CD4-positive, alpha-beta T cell treated with Interleukin-6 at 100 ng/mL for 8 hours (primary cell): Measurements from ENCODE around the gene SCYL1.

ENCODE experiments used
- DNase-seq: peaks from one replicate; pipeline ENCODE4 v3.0.0-alpha.2; 2020; ENCODE audit warnings: mixed read lengths, low spot score

SCYL1 gene

GRCh38 chr11:65524741-65525545 lies at the start of gene SCYL1:
Gene SCYL1 (plus strand): TSS chr11:65525083. CDS start chr11:65525154, 71 bp downstream.
- DNase-seq = peak; percentile 83

DNA sequence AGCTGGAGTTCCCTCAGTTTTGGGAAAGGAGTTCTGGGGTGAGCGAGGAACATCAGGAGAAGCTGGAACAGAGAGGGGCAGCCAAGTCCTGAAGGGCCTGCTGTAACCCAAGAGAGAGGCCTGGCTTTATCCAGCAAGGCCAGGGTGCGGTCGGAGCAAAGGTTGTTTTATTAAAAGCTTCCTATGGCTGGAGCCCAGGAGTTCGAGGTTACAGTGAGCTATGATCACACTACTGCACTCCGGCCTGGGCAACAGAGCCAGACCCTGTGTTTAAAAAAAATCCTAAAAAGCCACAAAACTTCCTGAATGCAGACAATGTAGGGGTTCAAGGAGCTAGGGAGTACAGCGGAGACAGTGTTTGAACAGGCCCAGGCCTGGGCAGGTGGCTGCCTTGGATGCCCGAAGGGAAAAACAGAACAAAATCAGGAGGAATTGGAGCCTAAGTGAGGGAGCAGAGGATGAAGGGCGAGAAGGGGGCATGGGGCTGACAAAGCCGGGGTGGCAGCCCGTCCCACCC lies 48.2 kb upstream of the SCYL1 start:
- DNase-seq = no peak

DNA sequence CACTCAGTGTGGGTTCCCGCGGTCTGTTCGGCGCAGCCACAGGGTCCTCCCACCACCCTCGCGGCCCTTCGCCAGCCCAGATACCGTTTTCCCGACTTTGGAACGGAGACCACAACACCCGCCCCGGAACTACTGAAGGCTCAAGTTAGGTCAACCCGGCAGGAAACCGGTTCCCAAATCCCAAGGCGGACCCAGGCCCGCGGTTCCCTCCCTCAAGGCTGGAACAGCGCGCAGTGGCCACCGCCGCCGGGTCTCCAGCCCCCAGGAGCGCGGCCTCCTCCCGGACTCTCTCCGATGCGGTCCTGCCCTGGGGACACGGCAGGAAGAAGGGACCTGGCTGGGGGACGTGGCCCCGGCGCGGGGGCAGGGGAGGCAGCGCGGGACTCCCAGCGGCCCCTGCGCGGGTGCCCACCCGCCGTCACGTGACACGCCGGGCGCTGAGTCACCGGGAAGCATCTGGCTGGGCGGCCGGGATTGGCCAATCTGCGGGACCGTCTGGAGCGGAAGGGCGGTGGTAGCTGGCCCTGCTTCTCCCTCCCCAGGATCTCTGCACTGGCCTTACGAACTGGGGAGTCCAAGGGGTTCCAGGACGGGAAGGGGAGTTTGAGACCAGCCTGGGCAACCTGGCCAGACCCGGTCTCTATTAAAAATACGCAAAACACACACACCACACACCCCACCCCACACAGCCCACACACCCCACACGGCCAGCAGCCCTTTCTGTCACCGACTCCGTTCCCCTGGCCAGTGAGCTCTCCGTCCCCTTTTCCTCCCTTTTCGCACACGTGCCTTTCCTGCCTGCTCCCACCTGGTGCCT lies 47.5 kb upstream of the SCYL1 start:
- peak; percentile 87 for DNase-seq

DNA sequence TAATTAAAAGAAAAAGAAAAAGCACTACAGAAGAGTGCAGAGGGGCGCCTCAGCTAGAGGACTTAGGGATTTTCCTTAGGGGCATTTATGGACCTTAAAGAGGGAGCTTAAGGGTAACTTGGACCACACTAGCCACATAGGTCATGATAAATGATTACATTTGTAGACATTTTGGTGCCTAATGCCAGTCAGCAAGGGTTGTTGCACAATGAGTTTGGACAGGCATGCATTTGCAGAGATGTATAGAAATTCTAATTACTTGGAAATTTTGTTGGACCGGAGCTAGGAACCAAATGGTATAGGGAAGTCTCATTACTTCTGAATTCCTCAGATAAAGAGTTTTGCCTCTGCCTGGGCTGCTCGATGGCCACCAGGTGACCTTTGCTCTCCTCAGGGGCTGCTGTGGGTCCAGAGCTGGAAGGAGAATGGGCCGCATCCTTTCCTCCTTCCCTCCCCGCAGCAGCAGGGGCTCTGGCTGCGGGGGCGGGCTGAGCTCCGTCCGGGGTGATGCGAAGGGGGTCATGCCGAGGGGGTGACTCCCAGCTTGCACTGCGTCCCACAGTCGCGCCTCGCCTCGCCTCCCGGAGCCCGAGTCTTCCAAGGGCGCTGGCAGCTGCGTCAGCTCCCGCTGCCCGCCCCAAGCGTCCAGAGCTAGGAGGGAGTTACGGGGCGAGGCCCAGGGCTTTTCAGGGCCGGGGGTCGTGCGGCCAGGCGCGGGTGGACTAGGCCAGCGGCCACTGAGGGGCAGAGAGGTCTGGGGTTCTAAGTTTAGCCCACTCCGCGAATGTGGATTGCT lies 46.3 kb upstream of the SCYL1 start:
- no peak for DNase-seq

- DNase-seq = no peak
Observed at GRCh38 chr11:65479184-65480145, 45.4 kb upstream of the SCYL1 start.

DNA sequence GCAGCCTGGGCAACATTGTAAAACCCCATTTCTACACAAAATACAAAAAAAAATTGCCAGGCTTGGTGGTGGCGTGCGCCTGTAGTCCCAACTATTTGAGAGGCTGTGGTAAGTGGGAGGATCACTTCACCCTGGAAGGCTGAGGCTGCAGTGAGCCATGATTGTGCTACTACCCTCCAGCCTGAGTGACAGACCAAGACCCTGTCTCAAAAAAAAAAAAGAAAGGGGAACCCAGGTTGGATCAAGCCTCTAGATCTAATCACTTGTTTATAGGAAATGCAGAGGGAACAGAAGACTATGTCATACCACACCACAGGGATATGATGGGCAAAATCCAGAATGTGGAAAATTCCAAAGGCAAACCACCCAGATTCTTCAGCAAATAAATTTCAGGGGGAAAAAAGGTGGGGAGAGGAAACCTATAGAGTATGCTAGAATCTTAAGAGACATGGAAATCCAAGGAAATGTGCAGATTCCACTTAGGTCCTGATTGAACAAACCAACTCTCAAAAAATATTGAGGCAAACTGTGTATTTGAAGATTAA lies 42.5 kb upstream of the SCYL1 start:
- DNase-seq = no peak

GRCh38 chr11:65485920-65486219 lies 39.0 kb upstream of the SCYL1 start:
- DNase-seq = no peak

DNA sequence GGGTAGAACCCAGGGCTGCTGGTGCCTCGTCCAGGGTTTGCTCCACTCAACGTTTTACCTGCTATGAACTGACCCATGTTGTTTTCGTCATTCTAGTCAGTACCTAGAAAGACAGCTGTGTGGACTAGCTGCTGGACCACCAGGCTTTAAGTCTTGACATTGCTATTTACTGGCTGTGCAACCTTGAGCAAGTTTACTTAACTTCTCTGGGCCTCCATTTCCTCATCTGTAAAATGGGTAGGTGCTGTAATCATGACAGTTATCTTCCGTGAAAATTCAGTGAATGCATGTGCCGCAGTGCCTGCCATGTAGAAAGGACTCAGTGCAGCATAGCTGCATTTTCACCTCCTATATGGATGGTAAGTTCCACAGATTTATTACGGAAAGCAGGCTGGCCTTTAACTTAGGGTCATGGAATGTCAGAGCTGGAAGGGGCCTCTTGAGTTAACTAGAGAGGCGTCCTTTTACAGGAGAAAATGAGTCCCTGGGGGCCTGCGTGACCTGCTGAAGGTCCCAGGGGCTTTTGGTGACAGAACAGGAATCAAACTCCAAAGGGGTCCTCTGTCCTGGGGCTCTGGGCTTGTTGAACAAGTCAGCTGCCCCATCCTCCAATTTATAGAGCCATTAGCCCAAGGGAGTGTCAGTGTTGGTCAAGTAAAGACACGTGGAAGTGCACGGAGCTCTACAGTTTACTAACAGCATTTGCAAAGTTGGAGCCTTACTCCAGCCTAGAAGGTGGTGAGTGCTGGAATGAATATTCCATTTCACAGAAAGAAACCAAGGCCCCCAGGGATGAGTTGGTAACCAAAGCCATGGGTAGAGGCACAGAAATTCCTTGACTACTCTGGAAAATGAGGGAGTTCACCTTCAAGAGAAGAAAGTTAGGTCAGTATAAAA lies 38.1 kb upstream of the SCYL1 start:
- no peak for DNase-seq

- DNase-seq = no peak
Observed at GRCh38 chr11:65487467-65488272, 37.2 kb upstream of the SCYL1 start.

DNA sequence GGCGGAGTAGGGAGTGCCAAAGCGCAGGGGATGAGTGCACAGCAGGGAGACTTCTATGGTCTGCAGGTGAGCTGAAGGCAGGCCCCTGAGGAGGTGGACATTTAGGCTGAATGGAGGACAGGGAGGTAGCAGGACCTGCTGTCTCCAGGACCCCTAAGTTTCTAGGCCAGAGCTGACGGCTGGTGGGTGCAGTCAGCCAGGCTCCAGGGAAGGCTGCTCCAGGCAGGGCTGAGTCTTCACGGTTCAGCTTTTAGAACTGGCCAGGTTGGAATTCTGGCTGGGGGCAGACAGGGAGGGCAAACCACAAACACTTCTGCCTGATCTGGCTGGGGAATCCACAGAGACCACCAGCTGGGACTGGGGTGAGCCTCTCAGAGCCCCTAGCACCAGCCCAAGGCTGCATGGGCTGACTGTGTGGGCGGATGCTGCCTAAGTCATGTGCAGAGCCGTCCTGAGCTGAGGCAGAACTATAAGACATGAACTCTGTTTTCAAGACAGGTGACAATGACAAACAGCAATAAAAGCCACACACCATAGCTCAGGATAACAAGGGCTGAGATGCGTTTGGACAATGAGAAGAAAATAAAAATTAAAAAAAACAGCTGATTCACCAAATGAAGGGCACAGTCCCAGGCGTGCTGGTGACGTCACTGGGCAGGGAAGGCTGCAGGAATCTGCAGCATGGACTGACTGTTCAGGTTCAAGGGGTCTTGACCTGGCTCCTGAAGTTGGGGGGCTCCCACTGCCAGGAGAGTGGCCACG lies 36.4 kb upstream of the SCYL1 start:
- DNase-seq = no peak

GRCh38 chr11:65489035-65489705 lies 35.7 kb upstream of the SCYL1 start:
- no peak for DNase-seq

DNA sequence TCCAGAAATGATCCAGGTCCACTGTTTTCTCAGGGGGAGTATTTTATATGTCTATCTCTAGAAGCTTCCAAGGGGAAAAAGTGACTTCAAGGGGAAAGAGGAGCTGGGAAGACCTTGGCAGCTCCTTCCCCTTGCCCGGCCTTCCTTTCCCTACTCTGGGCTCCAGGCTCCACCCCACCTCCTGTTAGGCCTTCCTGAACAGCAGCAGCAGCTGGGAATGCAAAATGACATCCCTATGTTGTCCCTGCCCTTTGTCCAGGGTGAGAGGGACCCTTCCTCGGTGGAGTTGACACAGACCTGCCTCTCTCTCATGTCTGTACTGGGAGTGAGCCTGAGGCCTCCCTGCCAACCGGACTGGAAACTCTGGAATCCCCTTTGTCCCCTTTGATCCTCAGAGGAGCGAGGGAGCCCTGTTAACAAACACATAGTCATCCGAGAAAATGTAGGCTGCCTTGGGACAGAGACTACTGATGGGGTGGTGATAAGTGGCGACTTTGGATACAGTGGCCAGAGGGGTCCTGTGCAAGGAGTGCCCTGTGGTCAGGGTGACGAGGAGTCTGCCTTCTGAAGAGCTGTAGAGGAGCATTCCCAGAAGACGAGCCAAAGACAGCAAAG lies 35.1 kb upstream of the SCYL1 start:
- no peak for DNase-seq

DNA sequence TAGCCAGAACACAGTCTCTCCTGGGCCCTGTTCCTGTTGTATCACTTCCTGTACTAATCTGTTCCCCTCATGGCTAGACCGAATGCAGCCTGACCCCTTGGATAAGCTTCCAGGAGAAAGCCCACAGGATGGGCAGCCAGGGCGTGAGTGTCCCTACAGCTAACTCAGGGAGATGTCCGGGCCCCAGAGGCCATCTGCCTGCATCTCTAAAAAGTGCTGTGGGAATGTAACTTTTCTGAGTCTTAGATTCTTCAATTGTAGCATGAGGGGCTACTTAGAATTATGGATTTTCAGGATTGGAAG lies 33.8 kb upstream of the SCYL1 start:
- no peak for DNase-seq

GRCh38 chr11:65491614-65492386 lies 33.1 kb upstream of the SCYL1 start:
- DNase-seq = no peak

GRCh38 chr11:65492387-65492636 lies 32.6 kb upstream of the SCYL1 start:
- DNase-seq = no peak

DNA sequence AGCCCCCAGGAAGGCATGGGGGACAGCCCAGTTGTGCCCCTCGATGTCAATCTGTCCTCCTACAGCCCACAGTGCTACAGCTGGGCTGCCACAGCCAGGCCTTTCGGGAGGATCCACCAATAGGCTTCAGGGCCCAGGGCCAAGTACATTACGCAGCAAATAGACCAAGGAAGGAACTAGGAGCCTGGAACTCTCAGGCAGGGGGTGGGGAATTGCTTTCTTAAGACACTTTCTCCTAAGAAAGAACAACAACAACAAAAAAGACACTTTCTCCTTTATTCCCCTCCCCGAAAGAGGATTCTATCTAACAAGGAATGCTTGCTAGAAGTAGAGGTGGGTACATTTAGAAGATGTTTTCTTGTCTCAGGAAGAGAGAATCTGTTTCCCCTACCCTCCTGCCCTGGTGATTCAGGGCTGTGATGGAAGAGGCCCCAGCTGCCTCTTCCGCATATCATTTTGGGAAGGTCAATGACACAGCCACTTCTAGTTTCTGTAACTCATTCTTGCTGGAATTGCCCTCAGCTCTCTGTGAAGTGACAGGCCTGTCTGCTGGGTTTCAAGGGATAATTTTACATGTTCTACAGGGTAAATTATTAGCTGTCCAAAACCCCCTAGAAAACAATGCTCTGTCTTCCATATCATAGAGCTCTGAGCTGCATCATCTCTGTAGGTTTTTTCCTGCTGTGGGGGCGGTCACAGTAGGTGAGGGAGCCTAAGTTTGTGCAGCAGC lies 32.1 kb upstream of the SCYL1 start:
- DNase-seq = no peak
